OCI-LY7 (cell line): Measurements from ENCODE around the gene RAC2.

ENCODE experiments used
- EZH2phosphoT487 ChIP-seq: fragments of 200-600 bp; sonication (generic); IDR thresholded peaks from 2 replicates; pipeline ENCODE4 v1.6.1; 2018; ENCODE audit warnings: low read depth, borderline replicate concordance, mild to moderate bottlenecking, mixed run types, antibody characterized with exemption, low read length, moderate library complexity, mixed read lengths
- TF ChIP-seq, protein P1 (sequence below): fragments of 200-600 bp; sonication (generic); conservative IDR thresholded peaks from 2 replicates; pipeline ENCODE4 v1.5.1; 2014; ENCODE audit warnings: mild to moderate bottlenecking, antibody characterized with exemption, low read length, moderate library complexity, mixed read lengths

DNA sequence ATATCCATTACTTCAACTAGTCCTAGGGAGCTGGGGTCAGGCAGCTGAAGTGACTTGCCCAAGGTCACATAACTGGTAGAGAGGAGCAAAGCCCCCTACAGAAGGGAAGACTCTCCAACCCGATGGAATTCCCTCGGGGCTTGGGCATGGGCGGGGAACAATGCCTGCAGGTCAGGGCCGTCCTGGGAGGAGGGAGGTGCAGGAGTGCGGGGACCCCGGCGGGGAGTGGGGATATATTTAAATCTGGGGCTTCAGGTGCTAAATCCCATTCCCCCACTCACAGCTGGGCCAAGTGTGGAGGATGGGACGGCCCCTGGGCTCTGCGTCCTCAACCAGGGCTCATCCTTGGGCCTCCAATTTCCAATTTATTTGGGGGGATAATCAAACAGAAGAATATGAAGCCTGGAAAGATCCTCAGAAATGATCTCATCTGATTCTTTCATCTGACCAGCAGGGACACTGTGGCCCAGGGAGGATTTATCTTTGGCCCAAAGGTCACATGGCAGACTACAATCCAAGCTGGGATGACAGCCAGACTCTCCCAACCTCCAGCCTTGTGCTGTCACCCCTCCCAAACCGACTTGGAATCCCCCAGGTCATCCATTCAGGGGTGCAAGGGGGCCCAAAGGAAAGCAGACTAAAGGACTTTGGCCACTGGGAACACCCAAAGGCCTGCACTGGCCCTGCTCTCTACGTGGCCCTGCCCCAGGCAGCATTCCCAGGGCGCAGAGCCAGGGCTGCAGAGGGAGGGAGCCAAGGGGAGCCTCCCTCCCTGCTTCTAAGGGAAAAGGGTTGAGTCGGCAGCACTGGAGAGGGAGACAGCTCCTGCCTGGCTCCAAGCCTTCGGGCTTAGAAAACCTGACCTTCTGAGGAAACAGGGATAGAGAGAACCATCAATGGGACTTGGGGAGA lies 47.3 kb downstream of the RAC2 start:
- TF ChIP-seq, protein P1, sequence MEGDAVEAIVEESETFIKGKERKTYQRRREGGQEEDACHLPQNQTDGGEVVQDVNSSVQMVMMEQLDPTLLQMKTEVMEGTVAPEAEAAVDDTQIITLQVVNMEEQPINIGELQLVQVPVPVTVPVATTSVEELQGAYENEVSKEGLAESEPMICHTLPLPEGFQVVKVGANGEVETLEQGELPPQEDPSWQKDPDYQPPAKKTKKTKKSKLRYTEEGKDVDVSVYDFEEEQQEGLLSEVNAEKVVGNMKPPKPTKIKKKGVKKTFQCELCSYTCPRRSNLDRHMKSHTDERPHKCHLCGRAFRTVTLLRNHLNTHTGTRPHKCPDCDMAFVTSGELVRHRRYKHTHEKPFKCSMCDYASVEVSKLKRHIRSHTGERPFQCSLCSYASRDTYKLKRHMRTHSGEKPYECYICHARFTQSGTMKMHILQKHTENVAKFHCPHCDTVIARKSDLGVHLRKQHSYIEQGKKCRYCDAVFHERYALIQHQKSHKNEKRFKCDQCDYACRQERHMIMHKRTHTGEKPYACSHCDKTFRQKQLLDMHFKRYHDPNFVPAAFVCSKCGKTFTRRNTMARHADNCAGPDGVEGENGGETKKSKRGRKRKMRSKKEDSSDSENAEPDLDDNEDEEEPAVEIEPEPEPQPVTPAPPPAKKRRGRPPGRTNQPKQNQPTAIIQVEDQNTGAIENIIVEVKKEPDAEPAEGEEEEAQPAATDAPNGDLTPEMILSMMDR, result no peak
- no peak for TF ChIP-seq EZH2phosphoT487
